CD14-positive monocyte (primary cell): ENCODE data around the gene PHF21B. TPM values are rescaled to one million over a fixed set of nuclear protein-coding genes. Genes with fewer than 3 reads are reported as not detected.

Experiments
- DNase-seq, 3 donors: peaks; one replicate each; pipeline ENCODE4 v3.0.0-alpha.2; 2011 to 2022
- H2AFZ ChIP-seq: 2 replicates; pipeline ENCODE4 v1.6.0; 2012; ENCODE audit warnings: mild to moderate bottlenecking, low read depth, low read length, inconsistent platforms; ENCODE audit not compliant: insufficient read depth, poor library complexity, severe bottlenecking
- H3K27ac ChIP-seq, 2 donors: 1 replicate in 1 of 2; 2 replicates in 1 of 2; pipeline ENCODE4 v1.5.1; 2012 to 2013; ENCODE audit warnings: low read length in 2 of 2, control low read depth in 1 of 2, inconsistent platforms in 1 of 2, low read depth in 1 of 2, mild to moderate bottlenecking in 1 of 2
- H3K27me3 ChIP-seq, 2 donors: one replicate each; pipeline versions ENCODE4 v1.6.0 to v1.6.1; 2011 to 2013; ENCODE audit warnings: low read length in 2 of 2; ENCODE audit not compliant: control insufficient read depth in 2 of 2, insufficient read depth in 2 of 2
- H3K36me3 ChIP-seq, 2 donors: replicated peaks in 1 of 2; 1 replicate in 1 of 2; 2 replicates in 1 of 2; pipeline versions ENCODE4 v1.5.1 to v1.6.1; 2012 to 2013; ENCODE audit warnings: low read length in 2 of 2, control low read depth in 1 of 2, inconsistent platforms in 1 of 2, mild to moderate bottlenecking in 1 of 2; ENCODE audit not compliant: insufficient read depth in 2 of 2, control insufficient read depth in 1 of 2
- H3K4me1 ChIP-seq, 2 donors: 1 replicate in 1 of 2; 2 replicates in 1 of 2; pipeline versions ENCODE4 v1.5.1 to v1.6.1; 2012 to 2013; ENCODE audit warnings: low read length in 2 of 2, control low read depth in 1 of 2, inconsistent platforms in 1 of 2, mild to moderate bottlenecking in 1 of 2, moderate library complexity in 1 of 2; ENCODE audit not compliant: insufficient read depth in 2 of 2, control insufficient read depth in 1 of 2
- H3K4me2 ChIP-seq: replicated peaks from 2 replicates; pipeline ENCODE3; 2012; ENCODE audit warnings: low read length, moderate library complexity, mild to moderate bottlenecking; ENCODE audit not compliant: poor library complexity, severe bottlenecking; ENCODE audit errors: extremely low read depth
- H3K4me3 ChIP-seq, 3 experiments: fragments of 200-600 bp in 1 of 3; sonication (generic) in 1 of 3; replicated peaks in 1 of 3; 1 replicate in 2 of 3; 2 replicates in 1 of 3; pipeline ENCODE4 v1.5.1; 2011 to 2013; ENCODE audit warnings: low read length in 3 of 3, mild to moderate bottlenecking in 3 of 3, control low read depth in 2 of 3, low read depth in 2 of 3, inconsistent platforms in 1 of 3, moderate library complexity in 1 of 3
- H3K79me2 ChIP-seq: 2 replicates; pipeline ENCODE4 v1.6.0; 2012; ENCODE audit warnings: mild to moderate bottlenecking, control low read depth, inconsistent platforms, low read length, moderate library complexity; ENCODE audit not compliant: insufficient read depth
- H3K9ac ChIP-seq: 2 replicates; pipeline ENCODE4 v1.6.0; 2017; ENCODE audit warnings: low read length, mild to moderate bottlenecking; ENCODE audit not compliant: insufficient read depth, poor library complexity, severe bottlenecking
- H3K9me3 ChIP-seq, 2 donors: replicated peaks in 1 of 2; 1 replicate in 1 of 2; 2 replicates in 1 of 2; pipeline versions ENCODE4 v1.5.1 to v1.6.1; 2012 to 2013; ENCODE audit warnings: low read length in 2 of 2, control low read depth in 1 of 2; ENCODE audit not compliant: control insufficient read depth in 1 of 2, insufficient read depth in 1 of 2
- H4K20me1 ChIP-seq: 2 replicates; pipeline ENCODE4 v1.6.0; 2012; ENCODE audit warnings: mild to moderate bottlenecking, low read length, control low read depth, moderate library complexity; ENCODE audit not compliant: insufficient read depth
- H3K27ac Mint-ChIP-seq, 7 donors: one replicate each; pipeline ENCODE4 v1.8.0; 2020; ENCODE audit warnings: mild to moderate bottlenecking in 7 of 7, mixed read lengths in 7 of 7, moderate library complexity in 6 of 7, inconsistent platforms in 2 of 7
- H3K27me3 Mint-ChIP-seq, 3 donors: one replicate each; pipeline ENCODE4 v1.8.0; 2021 to 2022; ENCODE audit warnings: low read depth in 3 of 3, mild to moderate bottlenecking in 3 of 3, mixed read lengths in 3 of 3, moderate library complexity in 3 of 3, inconsistent platforms in 1 of 3
- H3K36me3 Mint-ChIP-seq, 2 donors: one replicate each; pipeline ENCODE4 v1.8.0; 2020; ENCODE audit warnings: mixed read lengths in 2 of 2, inconsistent platforms in 1 of 2, mild to moderate bottlenecking in 1 of 2
- H3K4me1 Mint-ChIP-seq: one replicate; pipeline ENCODE4 v1.8.0; 2020; ENCODE audit warnings: mild to moderate bottlenecking, mixed read lengths
- H3K4me3 Mint-ChIP-seq, 2 donors: one replicate each; pipeline ENCODE4 v1.8.0; 2020; ENCODE audit warnings: mild to moderate bottlenecking in 2 of 2, mixed read lengths in 2 of 2, moderate library complexity in 1 of 2
- H3K9me3 Mint-ChIP-seq, 7 donors: one replicate each; pipeline ENCODE4 v1.8.0; 2020 to 2022; ENCODE audit warnings: mixed read lengths in 7 of 7, mild to moderate bottlenecking in 6 of 7, moderate library complexity in 6 of 7, inconsistent platforms in 2 of 7
- CTCF ChIP-seq: fragments of 200-600 bp; IDR thresholded peaks from one replicate; pipeline ENCODE4 v1.8.0; 2022; ENCODE audit warnings: antibody characterized with exemption, mild to moderate bottlenecking
- WGBS: methylation state at CpG from one replicate; pipeline ENCODE4 v1.1.5; 2013; ENCODE audit warnings: missing lambda C conversion rate; ENCODE audit not compliant: insufficient coverage; 5-methylcytosine and 5-hydroxymethylcytosine counted together
- intact Hi-C, 2 donors: fragments of 100-400 bp; cut with micrococcal nuclease; formaldehyde crosslinking; loops; one replicate each; pipeline versions ENCODE4 v1.15.0 to v1.15.1; 2023
- polyA plus RNA-seq, 3 donors: library from polyadenylated mRNA; depleted of rRNA in 1 of 3; unstranded in 2 of 3; stranded (reverse) in 1 of 3; fragments of 300-500 nt in 2 of 3; fragments of >200 nt in 1 of 3; fragmentation: Illumina TruSeq in 2 of 3; gene quantifications; 1 replicate in 2 of 3; 2 replicates in 1 of 3; pipeline ENCODE4 v1.2.3, GENCODE V29; 2012 to 2021

The PHF21B gene
- polyA plus RNA-seq, 3 donors = not detected

- H3K4me1 Mint-ChIP-seq = no peaks in the 10 kb centered on the region
- Histone ChIP-seq H4K20me1 (no peaks in the 10 kb centered on the region), H3K27me3 (peaks cover 0 to 3% of the 10 kb centered on the region in 2 donors), H3K36me3 (no peaks in the 10 kb centered on the region), H3K4me3 (no peak overlapping the region), H3K27ac (no peak overlapping the region), H3K4me2 (no peak overlapping the region), H2AFZ (no peak overlapping the region), H3K9ac (no peak overlapping the region), H3K9me3 (no peaks in the 10 kb centered on the region), H3K4me1 (no peaks in the 10 kb centered on the region), H3K79me2 (no peaks in the 10 kb centered on the region)
- no peaks in the 10 kb centered on the region for H3K36me3 Mint-ChIP-seq
- no peak for TF ChIP-seq CTCF
- intact Hi-C loops = no loop called here
- 90% methylated on average over 1 of the region's 1 CpG for WGBS
- peaks cover 4 to 12% (median 4%) of the 10 kb centered on the region in 3 donors for H3K27me3 Mint-ChIP-seq
- H3K27ac Mint-ChIP-seq = no peak overlapping the region
- no peak for DNase-seq
- H3K9me3 Mint-ChIP-seq = peaks cover 0 to 1% (median 0%) of the 10 kb centered on the region in 7 donors
- H3K4me3 Mint-ChIP-seq = no peak overlapping the region
Measured at GRCh38 chr22:45031629-45032403, 22.0 kb upstream of the PHF21B start.

GRCh38 chr22:45029501-45029900 lies 19.7 kb upstream of the PHF21B start:
- no peak overlapping the region for H3K9ac ChIP-seq
- H3K79me2 ChIP-seq = no peaks in the 10 kb centered on the region
- no peak overlapping the region for H2AFZ ChIP-seq
- no peaks in the 10 kb centered on the region for H3K36me3 ChIP-seq
- no peak overlapping the region for H3K4me2 ChIP-seq
- 78% methylated on average over 2 of the region's 6 CpGs for WGBS
- H3K9me3 ChIP-seq = no peaks in the 10 kb centered on the region
- peaks cover 0 to 3% of the 10 kb centered on the region in 2 donors for H3K27me3 ChIP-seq
- no peak overlapping the region for H3K27ac ChIP-seq
- H3K4me3 ChIP-seq = no peak overlapping the region
- no peaks in the 10 kb centered on the region for H3K36me3 Mint-ChIP-seq
- H3K27me3 Mint-ChIP-seq = peaks cover 8 to 16% (median 11%) of the 10 kb centered on the region in 3 donors
- no peak overlapping the region for H3K4me3 Mint-ChIP-seq
- H3K9me3 Mint-ChIP-seq = no peaks in the 10 kb centered on the region
- no peaks in the 10 kb centered on the region for H4K20me1 ChIP-seq
- H3K4me1 Mint-ChIP-seq = no peaks in the 10 kb centered on the region
- intact Hi-C loops = no loop called here
- no peak for TF ChIP-seq CTCF
- no peak for DNase-seq
- H3K4me1 ChIP-seq = no peaks in the 10 kb centered on the region
- H3K27ac Mint-ChIP-seq = no peak overlapping the region
